Spinal cord (tissue), 10 donors: ENCODE results near the gene IFT27. TPM values are rescaled to one million over a fixed set of nuclear protein-coding genes. Genes with fewer than 3 reads are reported as not detected.

Experiments used
- DNase-seq, 6 donors: peaks; one replicate each; pipeline versions ENCODE4 v3.0.0 to v3.0.0-alpha.2; 2013 to 2015; ENCODE audit warnings: low spot score in 6 of 6, low read depth in 4 of 6
- H3K27ac ChIP-seq: one replicate; pipeline ENCODE4 v1.5.1; 2013; ENCODE audit warnings: low read depth, low read length, control low read depth
- H3K27me3 ChIP-seq: one replicate; pipeline ENCODE4 v1.6.1; 2013; ENCODE audit warnings: low read length; ENCODE audit not compliant: control insufficient read depth, insufficient read depth
- H3K36me3 ChIP-seq: one replicate; pipeline ENCODE4 v1.6.1; 2013; ENCODE audit warnings: low read length; ENCODE audit not compliant: control insufficient read depth, insufficient read depth
- H3K4me1 ChIP-seq: one replicate; pipeline ENCODE4 v1.6.1; 2013; ENCODE audit warnings: low read length; ENCODE audit not compliant: control insufficient read depth, insufficient read depth
- H3K4me3 ChIP-seq: one replicate; pipeline ENCODE4 v1.5.1; 2013; ENCODE audit warnings: low read depth, low read length, control low read depth
- H3K9me3 ChIP-seq: one replicate; pipeline ENCODE4 v1.6.1; 2013; ENCODE audit warnings: low read length; ENCODE audit not compliant: control insufficient read depth, insufficient read depth
- WGBS: methylation state at CpG from one replicate; pipeline ENCODE4 v1.1.5; 2013; ENCODE audit warnings: missing lambda C conversion rate; ENCODE audit not compliant: insufficient coverage; 5-methylcytosine and 5-hydroxymethylcytosine counted together
- polyA plus RNA-seq, 2 donors: library from polyadenylated mRNA; unstranded; fragments of 120-200 nt; gene quantifications; one replicate each; pipeline ENCODE4 v1.2.1, GENCODE V29; 2013; ENCODE audit not compliant: insufficient read length in 2 of 2
- total RNA-seq, 2 donors: library from RNA; depleted of rRNA in 1 of 2; stranded (reverse); fragments of 120-200 nt in 1 of 2; fragments of >200 nt in 1 of 2; gene quantifications; one replicate each; pipeline versions ENCODE4 v1.2.3 to v1.2.4, GENCODE V29; 2013 to 2014
- donor health status: healthy.

Gene IFT27
- total and polyA plus RNA-seq, 4 donors: 17.0 to 72.3 (median 55.1) TPM

DNA sequence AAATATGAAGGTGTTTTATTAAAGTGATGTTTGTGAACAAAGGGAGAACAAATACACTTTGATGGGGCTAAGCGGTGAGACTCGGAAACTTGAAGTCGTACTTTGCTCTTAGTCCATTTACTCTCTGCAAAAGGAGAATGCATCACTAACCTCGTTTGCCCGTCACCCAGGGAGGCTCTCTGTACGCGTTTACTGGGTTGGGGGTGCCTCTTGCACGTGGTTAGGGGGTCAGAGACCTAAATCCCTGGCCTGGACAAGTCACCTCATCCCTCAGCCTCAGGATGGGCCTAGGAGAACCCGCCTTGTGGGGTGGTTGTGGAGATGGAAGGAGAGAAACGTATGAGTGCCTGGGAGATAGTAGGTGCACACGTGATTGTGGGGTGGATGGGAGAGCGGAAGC, 803 bp upstream of the IFT27 start:
- no peaks in the 10 kb centered on the region for H3K9me3 ChIP-seq
- peaks cover 26% of the 10 kb centered on the region for H3K4me1 ChIP-seq
- peak overlapping the region; percentile 31 for H3K4me3 ChIP-seq
- H3K27ac ChIP-seq: peak overlapping the region; percentile 74
- 90% methylated on average over 2 of the region's 12 CpGs for WGBS
- no peak for DNase-seq
- H3K27me3 ChIP-seq: no peaks in the 10 kb centered on the region
- no peaks in the 10 kb centered on the region for H3K36me3 ChIP-seq

DNA sequence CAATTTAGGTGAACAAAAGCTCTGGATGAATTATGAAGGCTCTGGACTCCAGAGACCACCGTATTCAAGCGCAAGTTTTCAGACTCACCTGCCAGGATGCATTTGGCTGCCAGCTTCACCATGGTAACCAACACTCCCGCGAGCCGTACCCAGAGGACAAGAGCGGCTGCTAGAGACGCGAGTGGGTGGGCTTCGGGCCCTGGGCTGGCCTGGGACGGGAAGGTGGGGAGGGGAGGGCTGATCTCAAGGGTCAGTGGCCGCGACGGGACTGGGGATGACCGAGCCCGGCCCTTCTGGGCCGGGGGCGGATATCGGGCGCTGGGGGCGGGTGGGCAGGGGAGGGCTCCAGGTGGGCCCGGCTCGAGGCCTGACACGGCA, 344 bp downstream of the IFT27 start:
- Histone ChIP-seq H3K36me3 (peaks cover 8% of the 10 kb centered on the region), H3K4me1 (peaks cover 21% of the 10 kb centered on the region), H3K27me3 (no peaks in the 10 kb centered on the region), H3K4me3 (peak overlapping the region; percentile 65), H3K27ac (peak overlapping the region; percentile 68), H3K9me3 (no peaks in the 10 kb centered on the region)
- WGBS: 0% methylated on average over 23 of the region's 23 CpGs
- DNase-seq: peak in 3 of 6 donors; percentile 47 to 89 (median 84)

DNA sequence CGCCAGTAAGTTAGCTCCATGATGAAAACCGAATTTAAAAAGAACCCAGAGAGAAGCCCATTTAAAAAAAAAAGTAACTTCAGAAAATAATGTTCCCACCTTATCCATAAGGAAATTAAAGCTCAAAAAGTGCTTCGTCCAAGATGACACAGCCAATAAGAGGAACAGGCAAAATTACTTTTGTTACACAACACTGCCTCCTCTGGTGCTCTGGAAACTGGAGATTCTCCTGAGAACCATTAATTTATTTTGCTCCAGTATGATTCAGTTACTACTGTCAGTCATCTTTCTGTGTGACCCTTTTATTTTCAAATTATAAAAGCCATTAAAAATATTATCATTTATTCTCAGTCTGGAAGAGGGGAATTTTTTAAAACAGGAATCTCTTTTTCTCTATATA, 2.0 kb downstream of the IFT27 start:
- Histone ChIP-seq H3K4me1 (peaks cover 27% of the 10 kb centered on the region), H3K27ac (no peak overlapping the region), H3K4me3 (no peak overlapping the region), H3K27me3 (no peaks in the 10 kb centered on the region), H3K9me3 (no peaks in the 10 kb centered on the region), H3K36me3 (peaks cover 18% of the 10 kb centered on the region)
- DNase-seq: peak in 2 of 6 donors; percentile 66 to 77
- WGBS: 85% methylated on average over 3 of the region's 3 CpGs

DNA sequence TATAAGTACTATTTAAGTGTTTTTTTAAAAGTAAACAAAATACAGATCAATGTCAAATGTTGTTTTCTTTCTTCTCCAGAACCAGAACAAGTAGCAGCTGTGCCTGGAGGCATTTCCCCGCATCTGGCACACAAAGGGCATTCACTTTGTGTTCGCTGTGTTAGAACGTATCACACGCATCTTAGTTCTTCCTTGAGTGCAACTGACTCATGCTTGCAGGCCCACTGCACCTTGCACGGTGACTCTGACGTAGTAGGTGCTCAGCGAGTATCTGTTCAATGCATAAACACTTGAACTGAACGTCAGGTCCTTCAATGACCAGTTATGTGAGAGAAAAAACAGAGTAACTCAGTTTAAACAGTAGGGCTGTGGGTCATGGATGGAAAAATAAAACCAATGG, 3.5 kb downstream of the IFT27 start:
- H3K36me3 ChIP-seq: peaks cover 25% of the 10 kb centered on the region
- no peak for DNase-seq
- H3K4me3 ChIP-seq: no peak overlapping the region
- H3K27ac ChIP-seq: no peak overlapping the region
- 93% methylated on average over 8 of the region's 8 CpGs for WGBS
- H3K27me3 ChIP-seq: no peaks in the 10 kb centered on the region
- no peaks in the 10 kb centered on the region for H3K9me3 ChIP-seq
- peaks cover 27% of the 10 kb centered on the region for H3K4me1 ChIP-seq

DNA sequence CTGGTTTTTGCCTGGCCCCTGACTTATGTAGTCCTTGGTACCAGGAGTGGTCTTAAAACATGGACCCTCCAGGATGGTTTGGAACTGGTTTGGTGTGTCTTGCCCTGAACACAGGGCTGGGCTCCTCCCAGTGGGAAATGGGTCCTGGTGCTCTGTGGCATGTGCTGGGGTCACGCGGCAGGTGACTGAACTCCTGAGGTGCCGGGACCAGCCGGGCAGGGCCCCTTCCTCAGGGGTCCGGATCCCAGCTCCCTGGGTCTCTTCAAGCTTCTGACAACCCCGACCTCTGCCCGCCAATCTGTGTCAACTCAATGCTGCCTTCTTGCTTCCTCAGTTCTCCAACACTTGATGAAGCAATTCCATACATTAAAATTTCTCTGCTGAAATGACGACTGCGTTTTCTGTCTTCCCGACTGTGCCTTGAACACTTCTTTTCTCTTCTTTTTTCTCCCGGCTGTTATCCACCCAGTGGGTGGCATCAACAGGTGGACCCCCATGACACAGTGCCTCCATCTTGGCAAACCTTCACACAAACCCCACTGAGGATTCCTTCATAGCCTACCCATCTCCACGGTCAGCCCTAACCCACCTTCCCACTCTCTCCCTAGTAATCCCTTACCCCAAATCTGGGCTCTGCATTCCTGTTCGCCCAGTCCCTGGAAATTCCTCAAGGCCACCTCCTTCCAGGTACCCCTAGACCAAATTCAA, 4.4 kb downstream of the IFT27 start:
- H3K27ac ChIP-seq: no peak overlapping the region
- H3K4me1 ChIP-seq: peaks cover 20% of the 10 kb centered on the region
- 95% methylated on average over 13 of the region's 13 CpGs for WGBS
- peaks cover 33% of the 10 kb centered on the region for H3K36me3 ChIP-seq
- H3K9me3 ChIP-seq: no peaks in the 10 kb centered on the region
- no peak overlapping the region for H3K4me3 ChIP-seq
- H3K27me3 ChIP-seq: no peaks in the 10 kb centered on the region
- DNase-seq: no peak

DNA sequence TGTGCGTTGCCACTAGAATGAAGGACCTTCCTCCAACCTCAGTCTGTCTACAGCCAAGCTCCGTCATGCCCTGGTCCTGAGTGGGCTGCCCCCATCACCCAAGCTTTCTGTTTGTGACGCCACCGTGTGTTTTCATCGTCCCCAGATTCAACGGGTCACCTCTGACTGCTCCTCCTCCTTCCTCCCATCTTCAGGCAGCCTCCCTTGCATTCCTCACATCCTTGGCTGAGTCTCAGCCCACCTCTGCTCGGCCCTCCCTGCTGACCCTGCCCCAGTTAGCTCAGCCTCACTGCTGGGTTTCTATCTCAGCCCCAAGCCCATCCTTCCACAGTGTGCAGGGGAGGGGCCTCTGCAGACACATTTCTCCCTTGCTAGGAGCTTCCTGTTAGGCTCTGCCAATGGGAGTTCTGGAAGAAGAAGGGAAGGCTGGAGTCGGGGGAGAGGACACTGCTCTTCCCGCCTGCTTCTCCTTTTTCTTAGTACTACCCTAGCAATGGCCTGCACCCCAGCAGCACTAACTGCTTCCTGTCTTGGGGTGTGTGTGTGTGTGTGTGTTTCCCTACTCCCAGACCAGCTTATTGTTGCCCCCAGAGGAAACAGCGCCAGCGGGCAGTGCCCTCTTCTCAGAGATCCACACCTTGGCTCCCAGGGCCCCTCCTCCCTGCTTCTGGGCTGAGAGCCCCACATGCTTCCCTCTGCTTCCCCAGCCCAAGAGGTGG, 5.2 kb downstream of the IFT27 start:
- Histone ChIP-seq H3K4me1 (peaks cover 18% of the 10 kb centered on the region), H3K27me3 (no peaks in the 10 kb centered on the region), H3K36me3 (peaks cover 40% of the 10 kb centered on the region), H3K27ac (no peak overlapping the region), H3K4me3 (no peak overlapping the region), H3K9me3 (no peaks in the 10 kb centered on the region)
- no peak for DNase-seq
- WGBS: 48% methylated on average over 7 of the region's 11 CpGs

DNA sequence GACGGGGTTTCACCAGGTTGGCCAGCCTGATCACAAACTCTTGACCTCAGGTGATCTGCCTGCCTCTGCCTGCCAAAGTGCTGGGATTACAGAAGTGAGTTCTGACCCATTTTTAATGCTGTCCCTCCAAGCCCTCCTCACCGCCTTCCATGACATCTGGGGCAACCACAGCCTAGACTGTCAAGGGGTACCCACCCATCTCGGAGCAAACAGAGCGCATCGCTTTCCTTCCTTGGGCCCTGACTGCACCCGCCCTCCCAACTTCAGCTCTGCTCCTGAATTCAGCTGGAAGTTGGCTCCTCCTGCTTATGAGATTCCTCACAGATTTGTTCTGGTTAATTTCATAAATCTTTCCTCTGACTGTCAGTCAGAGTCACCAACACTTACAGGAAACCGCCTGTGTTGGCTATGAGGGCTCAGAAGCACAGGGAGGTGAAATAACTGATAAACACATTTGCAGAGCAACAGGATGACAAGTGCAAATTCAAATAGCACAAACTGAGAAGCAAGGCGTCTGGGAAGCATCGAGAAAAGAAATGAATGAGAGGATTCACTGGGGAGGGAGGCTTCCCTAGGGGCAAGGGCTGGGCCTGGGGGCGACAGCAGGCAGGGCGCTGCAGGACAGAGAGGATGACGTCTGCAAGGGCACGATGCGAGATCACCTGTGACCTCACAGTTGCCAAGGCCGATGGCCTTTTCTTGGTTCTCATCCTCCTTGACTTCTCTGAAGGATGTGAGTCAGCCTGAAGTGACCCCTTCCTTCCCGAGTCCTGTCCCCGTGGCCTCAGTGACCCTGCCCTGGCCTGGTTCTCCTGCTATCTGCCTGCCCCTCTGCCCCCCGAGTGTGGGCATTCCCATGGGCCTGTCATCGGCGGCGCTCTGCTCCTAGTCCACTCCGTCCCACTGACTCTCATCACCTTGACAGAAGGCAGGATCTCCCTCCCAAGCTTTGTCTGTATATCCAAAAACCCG, 6.1 kb downstream of the IFT27 start:
- H3K36me3 ChIP-seq: peaks cover 49% of the 10 kb centered on the region
- H3K4me1 ChIP-seq: peaks cover 13% of the 10 kb centered on the region
- DNase-seq: no peak
- no peak overlapping the region for H3K27ac ChIP-seq
- 86% methylated on average over 22 of the region's 23 CpGs for WGBS
- H3K27me3 ChIP-seq: no peaks in the 10 kb centered on the region
- H3K9me3 ChIP-seq: no peaks in the 10 kb centered on the region
- no peak overlapping the region for H3K4me3 ChIP-seq

DNA sequence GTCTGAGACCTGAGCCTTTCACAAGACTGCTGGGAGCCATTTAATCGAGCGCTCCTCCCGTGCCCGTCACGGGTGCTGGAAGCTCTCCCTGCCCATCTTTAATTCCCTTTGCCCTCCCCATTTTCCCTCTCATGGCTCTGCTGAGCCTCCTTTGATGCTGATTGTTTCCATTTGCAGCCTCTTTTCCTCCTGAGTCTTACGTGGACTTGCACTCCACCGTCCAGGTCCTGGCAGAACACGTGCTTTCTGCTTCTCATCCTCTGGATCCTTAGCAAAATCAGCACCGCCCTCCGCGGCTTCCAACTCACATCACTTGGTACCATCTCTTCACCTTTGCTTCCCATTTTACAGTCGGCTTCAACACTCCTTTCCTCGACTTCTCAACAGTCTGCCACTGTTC, 7.3 kb downstream of the IFT27 start:
- H3K4me3 ChIP-seq: no peak overlapping the region
- no peaks in the 10 kb centered on the region for H3K9me3 ChIP-seq
- H3K27ac ChIP-seq: no peak overlapping the region
- WGBS: 86% methylated on average over 13 of the region's 13 CpGs
- no peak for DNase-seq
- H3K27me3 ChIP-seq: no peaks in the 10 kb centered on the region
- peaks cover 7% of the 10 kb centered on the region for H3K4me1 ChIP-seq
- peaks cover 60% of the 10 kb centered on the region for H3K36me3 ChIP-seq

DNA sequence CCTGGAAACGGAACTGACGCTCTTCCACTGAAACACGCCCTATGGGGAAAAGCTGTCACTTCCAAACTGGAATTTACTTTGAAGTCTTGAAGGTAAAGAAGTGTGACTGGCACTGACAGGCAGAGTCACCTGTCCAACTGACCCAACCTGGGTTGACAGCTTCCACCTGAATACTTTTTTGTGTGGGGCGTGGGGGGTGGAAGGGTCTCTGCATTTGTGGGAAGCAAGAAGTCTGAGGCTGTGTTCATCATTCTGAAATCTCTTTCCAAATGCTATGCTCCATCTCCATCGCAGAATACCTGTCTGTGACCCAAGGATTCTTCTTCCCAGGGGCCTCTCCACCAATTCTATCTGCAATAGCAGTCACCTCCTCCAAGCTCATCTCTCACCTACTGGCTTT, 7.8 kb downstream of the IFT27 start:
- 66% methylated on average over 4 of the region's 5 CpGs for WGBS
- Histone ChIP-seq H3K4me3 (no peak overlapping the region), H3K9me3 (no peaks in the 10 kb centered on the region), H3K4me1 (peaks cover 7% of the 10 kb centered on the region), H3K27ac (no peak overlapping the region), H3K27me3 (no peaks in the 10 kb centered on the region), H3K36me3 (peaks cover 64% of the 10 kb centered on the region)
- DNase-seq: no peak
